Activated naive CD8-positive, alpha-beta T cell treated with anti-CD3 and anti-CD28 coated beads for 36 hours (primary cell): ENCODE measurements around the gene ODF4. TPM values are rescaled to one million over a fixed set of nuclear protein-coding genes. Genes with fewer than 3 reads are reported as not detected.

Source experiments
- DNase-seq: peaks from one replicate; pipeline ENCODE4 v3.0.0; 2021
- H3K27ac Mint-ChIP-seq: one replicate; pipeline ENCODE4 v1.8.0; 2022; ENCODE audit warnings: mild to moderate bottlenecking, moderate library complexity, mixed read lengths
- H3K27me3 Mint-ChIP-seq: one replicate; pipeline ENCODE4 v1.8.0; 2022; ENCODE audit warnings: mild to moderate bottlenecking, mixed read lengths
- H3K36me3 Mint-ChIP-seq: one replicate; pipeline ENCODE4 v1.8.0; 2021; ENCODE audit warnings: mild to moderate bottlenecking, mixed read lengths
- H3K4me1 Mint-ChIP-seq: one replicate; pipeline ENCODE4 v1.8.0; 2021; ENCODE audit warnings: mixed read lengths
- H3K4me3 Mint-ChIP-seq: one replicate; pipeline ENCODE4 v1.8.0; 2022; ENCODE audit warnings: mild to moderate bottlenecking, moderate library complexity, mixed read lengths
- H3K9me3 Mint-ChIP-seq: one replicate; pipeline ENCODE4 v1.8.0; 2022; ENCODE audit warnings: mixed read lengths
- total RNA-seq, 2 experiments: library from RNA; stranded (reverse); gene quantifications; one replicate each; pipeline ENCODE4 v1.2.3, GENCODE V29; 2021

ODF4 gene
- total RNA-seq = not detected

DNA sequence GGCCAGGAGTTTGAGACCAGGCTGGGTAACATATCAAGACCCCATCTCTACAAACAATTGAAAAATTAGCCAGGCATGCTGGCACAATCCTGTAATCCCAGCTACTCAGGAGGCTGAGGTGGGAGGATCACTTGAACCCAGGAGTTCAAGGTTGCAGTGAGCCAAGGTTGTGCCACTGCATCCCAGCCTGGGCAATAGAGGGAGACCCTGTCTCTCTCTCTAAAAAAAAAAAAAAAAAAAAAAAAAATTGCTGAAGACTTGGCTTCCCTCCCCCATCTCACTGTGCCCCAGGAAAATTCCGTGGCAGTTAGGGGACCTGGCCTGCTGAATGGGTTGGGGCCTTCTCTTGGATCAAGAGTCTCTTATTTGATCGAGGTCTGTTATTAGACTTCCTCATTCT is at the start of gene ODF4:
Gene ODF4 (plus strand): TSS at position 301 of the 400 bp plus-strand sequence. CDS start 212 bp downstream, outside the sequence.
- peaks cover 7% of the 10 kb centered on the region for H3K27me3 Mint-ChIP-seq
- H3K36me3 Mint-ChIP-seq = no peaks in the 10 kb centered on the region
- H3K4me3 Mint-ChIP-seq = no peak within 1 kb of the TSS
- peaks cover 13% of the 10 kb centered on the region for H3K4me1 Mint-ChIP-seq
- H3K9me3 Mint-ChIP-seq = no peaks in the 10 kb centered on the region
- no peak within 1 kb of the TSS for H3K27ac Mint-ChIP-seq
- DNase-seq = no peak

- Mint-ChIP-seq H3K4me1 (peaks cover 29% of the 10 kb centered on the region), H3K27ac (peak overlapping the region; percentile 54), H3K27me3 (no peaks in the 10 kb centered on the region), H3K4me3 (peak overlapping the region; percentile 95), H3K36me3 (peaks cover 5% of the 10 kb centered on the region), H3K9me3 (no peaks in the 10 kb centered on the region)
- DNase-seq = no peak
These were observed 49.6 kb upstream of the ODF4 start for GRCh38 chr17:8290043-8290442.

- Mint-ChIP-seq H3K4me3 (no peak overlapping the region), H3K4me1 (peaks cover 26% of the 10 kb centered on the region), H3K27me3 (no peaks in the 10 kb centered on the region), H3K36me3 (peaks cover 5% of the 10 kb centered on the region), H3K27ac (no peak overlapping the region), H3K9me3 (no peaks in the 10 kb centered on the region)
- no peak for DNase-seq
These were observed 46.8 kb upstream of the ODF4 start for GRCh38 chr17:8292639-8293395.

- Mint-ChIP-seq H3K4me3 (peak overlapping the region; percentile 83), H3K36me3 (peaks cover 5% of the 10 kb centered on the region), H3K27ac (peak overlapping the region; percentile 83), H3K27me3 (no peaks in the 10 kb centered on the region), H3K4me1 (peaks cover 21% of the 10 kb centered on the region), H3K9me3 (no peaks in the 10 kb centered on the region)
- no peak for DNase-seq
These were observed 45.3 kb upstream of the ODF4 start for GRCh38 chr17:8294361-8294760.

DNA sequence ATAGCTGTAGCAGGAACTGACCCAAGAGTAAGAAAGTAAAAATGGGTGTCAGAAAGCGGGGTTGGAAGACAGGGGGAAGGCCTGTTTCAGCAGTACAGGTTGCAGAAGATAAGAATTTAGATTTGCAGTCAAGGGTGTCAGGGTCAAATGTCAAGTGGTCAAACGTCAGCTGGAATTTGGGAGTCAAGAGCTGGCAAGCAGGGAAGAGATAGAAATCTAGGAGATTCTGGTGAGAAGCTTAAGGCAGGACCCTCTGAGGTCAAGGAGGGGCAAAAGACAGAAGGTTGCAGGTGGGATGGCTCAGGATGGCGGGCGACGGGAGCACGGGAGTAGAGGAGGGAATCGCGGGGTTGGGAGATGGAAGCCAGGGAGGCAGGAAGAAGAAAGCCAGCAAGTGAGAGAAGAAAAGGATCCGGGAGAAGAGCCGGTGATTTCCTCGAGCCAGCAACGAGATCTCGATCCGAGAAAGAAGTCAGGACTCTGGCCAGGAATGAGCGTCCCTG is 44.8 kb upstream of the ODF4 start:
- H3K9me3 Mint-ChIP-seq = no peaks in the 10 kb centered on the region
- H3K27ac Mint-ChIP-seq = peak overlapping the region; percentile 83
- H3K27me3 Mint-ChIP-seq = no peaks in the 10 kb centered on the region
- peaks cover 16% of the 10 kb centered on the region for H3K4me1 Mint-ChIP-seq
- peak overlapping the region; percentile 83 for H3K4me3 Mint-ChIP-seq
- peaks cover 5% of the 10 kb centered on the region for H3K36me3 Mint-ChIP-seq
- no peak for DNase-seq

- Mint-ChIP-seq H3K4me3 (no peak overlapping the region), H3K27ac (no peak overlapping the region), H3K27me3 (no peaks in the 10 kb centered on the region)
These were observed 39.4 kb upstream of the ODF4 start for GRCh38 chr17:8300226-8300625.

DNA sequence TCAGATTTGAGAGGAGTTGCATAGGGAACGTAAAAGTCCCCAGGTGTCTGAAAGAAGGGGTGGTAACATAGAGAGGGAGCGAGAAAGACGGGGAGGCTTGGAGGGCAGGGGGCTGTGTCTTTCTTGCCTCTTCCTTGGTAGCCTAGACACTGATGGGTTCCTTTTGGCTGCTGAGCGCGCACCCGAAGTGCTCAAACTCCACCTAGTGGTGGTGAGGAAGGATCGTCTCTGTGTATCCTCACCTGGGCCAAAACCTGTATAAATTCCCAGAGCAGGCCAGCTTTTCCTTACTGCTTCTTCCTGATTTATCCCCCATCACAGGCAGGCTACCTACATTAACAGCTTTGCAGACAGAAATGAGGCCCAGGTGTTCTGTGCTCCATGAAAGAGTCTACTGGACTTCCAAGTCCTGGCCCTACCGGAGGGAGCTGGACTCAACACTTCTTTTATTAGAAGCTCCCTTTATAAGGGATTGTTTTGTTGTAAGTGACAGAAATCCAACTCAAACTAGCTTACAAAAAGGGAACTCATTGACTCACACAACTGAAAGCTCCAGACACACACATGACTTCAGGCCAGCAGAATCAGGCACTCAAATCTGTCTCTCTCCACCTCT is 38.9 kb upstream of the ODF4 start:
- DNase-seq = peak; percentile 54
- H3K4me1 Mint-ChIP-seq = no peaks in the 10 kb centered on the region
- H3K4me3 Mint-ChIP-seq = no peak overlapping the region
- H3K36me3 Mint-ChIP-seq = no peaks in the 10 kb centered on the region
- no peaks in the 10 kb centered on the region for H3K27me3 Mint-ChIP-seq
- no peaks in the 10 kb centered on the region for H3K9me3 Mint-ChIP-seq
- no peak overlapping the region for H3K27ac Mint-ChIP-seq

More at GRCh38 chr17:8300226-8300625, 39.4 kb upstream of the ODF4 start:
- Mint-ChIP-seq H3K4me1 (no peaks in the 10 kb centered on the region), H3K9me3 (no peaks in the 10 kb centered on the region), H3K36me3 (no peaks in the 10 kb centered on the region)
- no peak for DNase-seq

GRCh38 chr17:8310601-8311123 is 29.0 kb upstream of the ODF4 start:
- Mint-ChIP-seq H3K4me3 (no peak overlapping the region), H3K36me3 (no peaks in the 10 kb centered on the region), H3K9me3 (no peaks in the 10 kb centered on the region), H3K27ac (no peak overlapping the region), H3K4me1 (no peaks in the 10 kb centered on the region), H3K27me3 (peaks cover 23% of the 10 kb centered on the region)
- DNase-seq = no peak

GRCh38 chr17:8311131-8311790 is 28.4 kb upstream of the ODF4 start:
- Mint-ChIP-seq H3K9me3 (no peaks in the 10 kb centered on the region), H3K4me1 (no peaks in the 10 kb centered on the region), H3K27me3 (peaks cover 26% of the 10 kb centered on the region), H3K27ac (no peak overlapping the region), H3K4me3 (no peak overlapping the region), H3K36me3 (no peaks in the 10 kb centered on the region)
- DNase-seq = no peak

DNA sequence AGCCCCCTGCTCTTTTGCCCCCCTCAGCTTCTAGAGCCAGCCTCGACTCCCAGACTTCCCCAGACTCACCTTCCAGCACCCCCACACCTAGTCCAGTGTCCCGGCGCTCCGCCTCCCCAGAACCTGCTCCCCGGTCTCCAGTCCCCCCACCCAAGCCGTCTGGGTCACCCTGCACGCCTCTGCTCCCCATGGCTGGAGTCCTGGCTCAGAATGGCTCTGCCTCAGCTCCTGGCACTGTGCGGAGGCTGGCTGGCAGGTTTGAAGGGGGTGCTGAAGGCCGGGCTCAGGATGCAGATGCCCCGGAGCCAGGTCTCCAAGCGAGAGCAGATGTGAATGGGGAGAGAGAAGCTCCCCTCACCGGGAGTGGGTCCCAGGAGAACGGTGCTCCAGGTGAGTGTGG is 27.4 kb upstream of the ODF4 start:
- no peaks in the 10 kb centered on the region for H3K36me3 Mint-ChIP-seq
- no peak for DNase-seq
- no peaks in the 10 kb centered on the region for H3K4me1 Mint-ChIP-seq
- H3K4me3 Mint-ChIP-seq = no peak overlapping the region
- no peaks in the 10 kb centered on the region for H3K9me3 Mint-ChIP-seq
- H3K27me3 Mint-ChIP-seq = peaks cover 28% of the 10 kb centered on the region
- no peak overlapping the region for H3K27ac Mint-ChIP-seq

- Mint-ChIP-seq H3K4me3 (no peak overlapping the region), H3K27ac (no peak overlapping the region), H3K4me1 (no peaks in the 10 kb centered on the region), H3K27me3 (peaks cover 28% of the 10 kb centered on the region), H3K9me3 (no peaks in the 10 kb centered on the region), H3K36me3 (no peaks in the 10 kb centered on the region)
- no peak for DNase-seq
These were observed 26.7 kb upstream of the ODF4 start for GRCh38 chr17:8312726-8313600.

GRCh38 chr17:8314797-8315763 is 24.6 kb upstream of the ODF4 start:
- no peak for DNase-seq
- no peak overlapping the region for H3K4me3 Mint-ChIP-seq
- H3K9me3 Mint-ChIP-seq = no peaks in the 10 kb centered on the region
- no peak overlapping the region for H3K27ac Mint-ChIP-seq
- H3K36me3 Mint-ChIP-seq = no peaks in the 10 kb centered on the region
- no peaks in the 10 kb centered on the region for H3K4me1 Mint-ChIP-seq
- peaks cover 28% of the 10 kb centered on the region for H3K27me3 Mint-ChIP-seq

DNA sequence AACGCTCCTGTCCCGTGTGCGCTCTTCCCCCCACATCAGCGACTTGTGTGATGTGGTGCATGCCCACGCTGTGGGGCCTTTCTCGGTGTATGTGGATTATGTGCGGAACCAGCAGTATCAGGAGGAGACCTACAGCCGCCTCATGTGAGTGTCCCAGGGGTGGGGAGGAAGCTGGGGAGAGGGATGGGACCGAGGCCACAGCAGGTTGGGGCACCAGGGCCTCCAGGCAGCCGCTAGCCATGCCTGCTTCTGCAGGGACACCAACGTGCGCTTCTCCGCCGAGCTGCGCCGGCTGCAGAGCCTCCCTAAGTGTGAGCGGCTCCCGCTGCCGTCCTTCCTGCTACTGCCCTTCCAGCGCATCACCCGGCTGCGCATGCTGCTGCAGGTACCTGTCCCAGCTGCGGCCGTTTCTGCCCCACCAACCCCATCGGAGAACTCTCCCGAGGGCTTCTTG is 23.8 kb upstream of the ODF4 start:
- H3K4me3 Mint-ChIP-seq = no peak overlapping the region
- H3K9me3 Mint-ChIP-seq = no peaks in the 10 kb centered on the region
- no peak for DNase-seq
- no peaks in the 10 kb centered on the region for H3K36me3 Mint-ChIP-seq
- no peak overlapping the region for H3K27ac Mint-ChIP-seq
- H3K27me3 Mint-ChIP-seq = peaks cover 28% of the 10 kb centered on the region
- no peaks in the 10 kb centered on the region for H3K4me1 Mint-ChIP-seq
